IMR-90 (cell line): ENCODE data around the gene TM4SF18. TPM values are rescaled to one million over a fixed set of nuclear protein-coding genes. Genes with fewer than 3 reads are reported as not detected.

Experiments
- ATAC-seq: fragments of 200-7000 bp; cut with Tn5 transposase; 2 replicates; pipeline ENCODE4 v1.9.1; 2020; ENCODE audit warnings: low read depth, mild to moderate bottlenecking, moderate library complexity
- BruUV-seq: library from RNA; stranded (reverse); fragments of 400-500 nt; replicated peaks from 2 replicates; lab custom pipeline; 2021; lab: Mats Ljungman, UMichigan
- CTCF ChIA-PET: fragments of 300-600 bp; formaldehyde crosslinking; extraction: SDS; loops from one replicate; lab custom pipeline; 2021; ENCODE audit warnings: antibody characterized with exemption; lab: Yijun Ruan, JAX
- POLR2A ChIA-PET: fragments of 300-600 bp; sonication (Branson Sonifier 250); formaldehyde crosslinking; loops from one replicate; lab custom pipeline; 2022; ENCODE audit warnings: antibody characterized with exemption; ENCODE audit not compliant: unreplicated experiment; lab: Charles Lee
- DNase-seq: peaks from one replicate; pipeline ENCODE4 v3.0.0; 2013
- H2AFZ ChIP-seq: replicated peaks from 2 replicates; pipeline ENCODE3; 2013; ENCODE audit warnings: low read length, mild to moderate bottlenecking; ENCODE audit not compliant: poor library complexity
- H2AK5ac ChIP-seq: 2 replicates; pipeline ENCODE4 v1.6.1; 2013; ENCODE audit warnings: low read depth, low read length, inconsistent platforms
- H2AK9ac ChIP-seq: replicated peaks from 2 replicates; pipeline ENCODE3; 2013; ENCODE audit warnings: mild to moderate bottlenecking, low read depth, low read length, moderate library complexity; ENCODE audit not compliant: poor library complexity
- H2BK120ac ChIP-seq: 2 replicates; pipeline ENCODE4 v1.6.1; 2013; ENCODE audit warnings: low read depth, low read length, inconsistent platforms
- H2BK15ac ChIP-seq: 3 replicates; pipeline ENCODE4 v1.6.1; 2013; ENCODE audit warnings: low read depth, low read length, inconsistent platforms
- H2BK20ac ChIP-seq: 2 replicates; pipeline ENCODE4 v1.6.1; 2013; ENCODE audit warnings: low read depth, mild to moderate bottlenecking, inconsistent platforms, low read length, moderate library complexity
- H2BK5ac ChIP-seq: 2 replicates; pipeline ENCODE4 v1.6.1; 2013; ENCODE audit warnings: mild to moderate bottlenecking, low read depth, low read length, inconsistent platforms; ENCODE audit not compliant: poor library complexity, severe bottlenecking
- H3K14ac ChIP-seq: replicated peaks from 2 replicates; pipeline ENCODE4 v1.6.1; 2013; ENCODE audit warnings: low read depth, low read length, inconsistent platforms
- H3K18ac ChIP-seq: 2 replicates; pipeline ENCODE4 v1.6.1; 2013; ENCODE audit warnings: low read depth, low read length, control low read depth
- H3K23ac ChIP-seq: 2 replicates; pipeline ENCODE4 v1.6.1; 2013; ENCODE audit warnings: low read depth, low read length, inconsistent platforms
- H3K27ac ChIP-seq: 2 replicates; pipeline ENCODE4 v1.5.1; 2013; ENCODE audit warnings: mild to moderate bottlenecking, control low read depth, low read length; ENCODE audit not compliant: insufficient read depth
- H3K27me3 ChIP-seq: 2 replicates; pipeline ENCODE4 v1.6.1; 2013; ENCODE audit warnings: low read length; ENCODE audit not compliant: control insufficient read depth, insufficient read depth
- H3K36me3 ChIP-seq: 2 replicates; pipeline ENCODE4 v1.6.1; 2013; ENCODE audit warnings: low read length, mixed read lengths; ENCODE audit not compliant: control insufficient read depth, insufficient read depth
- H3K4ac ChIP-seq: 2 replicates; pipeline ENCODE4 v1.6.1; 2013; ENCODE audit warnings: low read depth, low read length, inconsistent platforms
- H3K4me1 ChIP-seq: 2 replicates; pipeline ENCODE4 v1.6.1; 2013; ENCODE audit warnings: low read length, mixed read lengths; ENCODE audit not compliant: control insufficient read depth, insufficient read depth
- H3K4me2 ChIP-seq: 2 replicates; pipeline ENCODE4 v1.6.1; 2013; ENCODE audit warnings: low read depth, mild to moderate bottlenecking, control low read depth, low read length, moderate library complexity
- H3K4me3 ChIP-seq: 2 replicates; pipeline ENCODE4 v1.5.1; 2013; ENCODE audit warnings: low read depth, mild to moderate bottlenecking, control low read depth, low read length, moderate library complexity; ENCODE audit not compliant: insufficient read depth
- H3K56ac ChIP-seq: 2 replicates; pipeline ENCODE4 v1.6.1; 2013; ENCODE audit warnings: low read length, inconsistent platforms; ENCODE audit not compliant: insufficient read depth; ENCODE audit errors: extremely low read depth
- H3K79me1 ChIP-seq, 2 experiments: 2 replicates each; pipeline ENCODE4 v1.6.1; 2013; ENCODE audit warnings: low read length in 2 of 2, inconsistent platforms in 1 of 2, low read depth in 1 of 2
- H3K9ac ChIP-seq: 2 replicates; pipeline ENCODE4 v1.6.1; 2013; ENCODE audit warnings: low read depth, low read length, control low read depth
- H3K9me1 ChIP-seq: 2 replicates; pipeline ENCODE4 v1.6.1; 2013; ENCODE audit warnings: low read length, inconsistent platforms; ENCODE audit not compliant: insufficient read depth
- H3K9me3 ChIP-seq: 2 replicates; pipeline ENCODE4 v1.6.1; 2013; ENCODE audit warnings: low read length; ENCODE audit not compliant: control insufficient read depth, insufficient read depth
- H4K20me1 ChIP-seq: 2 replicates; pipeline ENCODE4 v1.6.1; 2013; ENCODE audit warnings: low read length, inconsistent platforms; ENCODE audit not compliant: insufficient read depth
- H4K5ac ChIP-seq: 2 replicates; pipeline ENCODE4 v1.6.1; 2013; ENCODE audit warnings: mild to moderate bottlenecking, low read depth, low read length, control low read depth
- H4K8ac ChIP-seq, 2 experiments: 2 replicates each; pipeline ENCODE4 v1.6.1; 2013; ENCODE audit warnings: low read depth in 2 of 2, low read length in 2 of 2, control low read depth in 1 of 2, inconsistent platforms in 1 of 2
- H4K91ac ChIP-seq: 2 replicates; pipeline ENCODE4 v1.6.1; 2013; ENCODE audit warnings: low read depth, low read length, inconsistent platforms; ENCODE audit not compliant: insufficient read depth
- CHD1 ChIP-seq: IDR thresholded peaks from 2 replicates; pipeline ENCODE4 v1.6.1; 2012; ENCODE audit warnings: low read depth, low read length, improper control_type of control experiment
- FOS ChIP-seq: fragments of 150-350 bp; IDR thresholded peaks from 2 replicates; pipeline ENCODE4 v1.6.1; 2016; ENCODE audit warnings: low read depth, low read length
- MAFK ChIP-seq: IDR thresholded peaks from 2 replicates; pipeline ENCODE4 v1.6.1; 2012; ENCODE audit warnings: low read depth, low read length, improper control_type of control experiment
- MXI1 ChIP-seq: IDR thresholded peaks from 2 replicates; pipeline ENCODE4 v1.6.1; 2012; ENCODE audit warnings: low read depth, mild to moderate bottlenecking, low read length, moderate library complexity, borderline replicate concordance
- NFE2L2 ChIP-seq: fragments of 150-350 bp; IDR thresholded peaks from 2 replicates; pipeline ENCODE4 v1.6.1; 2016; ENCODE audit warnings: low read depth, mild to moderate bottlenecking, low read length
- POLR2A ChIP-seq: IDR thresholded peaks from 2 replicates; pipeline ENCODE4 v1.6.1; 2012; ENCODE audit warnings: mild to moderate bottlenecking, low read depth, low read length
- RAD21 ChIP-seq: IDR thresholded peaks from 2 replicates; pipeline ENCODE4 v1.6.1; 2012; ENCODE audit warnings: low read length, improper control_type of control experiment
- RFX5 ChIP-seq: IDR thresholded peaks from 2 replicates; pipeline ENCODE4 v1.8.0; 2012; ENCODE audit warnings: low read depth, mild to moderate bottlenecking, low read length, moderate library complexity
- SMC3 ChIP-seq: fragments of 150-350 bp; IDR thresholded peaks from 2 replicates; pipeline ENCODE4 v1.6.1; 2016; ENCODE audit warnings: low read depth, mild to moderate bottlenecking, antibody characterized with exemption, low read length, moderate library complexity
- dilution Hi-C: fragments of 300-500 bp; cut with HindIII; formaldehyde crosslinking; loops from one replicate; pipeline ENCODE4 v1.14.3; 2018; ENCODE audit warnings: low sequenced_read_pairs; ENCODE audit not compliant: unreplicated experiment
- in situ Hi-C: fragments of 300-500 bp; cut with MboI; formaldehyde crosslinking; loops from 3 replicates; pipeline ENCODE4 v1.14.3; 2019; ENCODE audit warnings: low sequenced_read_pairs, inconsistent platforms, mixed read lengths
- intact Hi-C: fragments of 100-400 bp; cut with micrococcal nuclease; formaldehyde crosslinking; loops from 2 replicates; pipeline ENCODE4 v1.10.0; 2022
- polyA plus RNA-seq, 3 experiments: library from polyadenylated mRNA; depleted of rRNA; stranded (reverse); fragments of >200 nt; gene quantifications; 2 replicates each; pipeline ENCODE4 v1.2.3, GENCODE V29; 2012; ENCODE audit warnings: low replicate concordance in 1 of 3
- total RNA-seq: library from RNA; depleted of rRNA; stranded (reverse); fragments of >200 nt; gene quantifications from 2 replicates; pipeline ENCODE4 v1.2.3, GENCODE V29; 2012
- TF ChIP-seq, protein P1 (sequence below): conservative IDR thresholded peaks from 2 replicates; pipeline ENCODE4 v1.5.1; 2012; ENCODE audit warnings: mild to moderate bottlenecking, low read depth, low read length, improper control_type of control experiment

The TM4SF18 gene
- total and polyA plus RNA-seq, 2 of the 4 experiments (the other 2 are of a cell fraction) = under 0.01 TPM; not detected in 1

- no peak overlapping the region for H2AFZ ChIP-seq
- H3K4me3 ChIP-seq = no peak overlapping the region
- TF ChIP-seq SMC3 = no peak
- TF ChIP-seq FOS = no peak
- no peak for TF ChIP-seq RFX5
- no peak for TF ChIP-seq RAD21
- TF ChIP-seq MAFK = no peak
- TF ChIP-seq MXI1 = no peak
- TF ChIP-seq POLR2A = no peak
- no peak for TF ChIP-seq NFE2L2
- no peak for TF ChIP-seq CHD1
- TF ChIP-seq, protein P1, sequence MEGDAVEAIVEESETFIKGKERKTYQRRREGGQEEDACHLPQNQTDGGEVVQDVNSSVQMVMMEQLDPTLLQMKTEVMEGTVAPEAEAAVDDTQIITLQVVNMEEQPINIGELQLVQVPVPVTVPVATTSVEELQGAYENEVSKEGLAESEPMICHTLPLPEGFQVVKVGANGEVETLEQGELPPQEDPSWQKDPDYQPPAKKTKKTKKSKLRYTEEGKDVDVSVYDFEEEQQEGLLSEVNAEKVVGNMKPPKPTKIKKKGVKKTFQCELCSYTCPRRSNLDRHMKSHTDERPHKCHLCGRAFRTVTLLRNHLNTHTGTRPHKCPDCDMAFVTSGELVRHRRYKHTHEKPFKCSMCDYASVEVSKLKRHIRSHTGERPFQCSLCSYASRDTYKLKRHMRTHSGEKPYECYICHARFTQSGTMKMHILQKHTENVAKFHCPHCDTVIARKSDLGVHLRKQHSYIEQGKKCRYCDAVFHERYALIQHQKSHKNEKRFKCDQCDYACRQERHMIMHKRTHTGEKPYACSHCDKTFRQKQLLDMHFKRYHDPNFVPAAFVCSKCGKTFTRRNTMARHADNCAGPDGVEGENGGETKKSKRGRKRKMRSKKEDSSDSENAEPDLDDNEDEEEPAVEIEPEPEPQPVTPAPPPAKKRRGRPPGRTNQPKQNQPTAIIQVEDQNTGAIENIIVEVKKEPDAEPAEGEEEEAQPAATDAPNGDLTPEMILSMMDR = no peak
- dilution Hi-C loops (no loop called here), in situ Hi-C loops (loop anchor here (10.0 kb wide), 1 partner anchor 382 kb away; no protein-coding TSS in a partner anchor), intact Hi-C loops (no loop called here)
- H3K4ac ChIP-seq = peak overlapping the region; percentile 72; the same call in 1 of the 2 replicates
- peak overlapping the region; percentile 40; the same call in 1 of the 2 replicates for H4K91ac ChIP-seq
- H3K18ac ChIP-seq = no peak overlapping the region
- H2BK120ac ChIP-seq = peak overlapping the region; percentile 83; the same call in 1 of the 2 replicates
- H3K4me2 ChIP-seq = no peak overlapping the region
- no TSS peak for BruUV-seq
- H3K27me3 ChIP-seq = no peaks in the 10 kb centered on the region
- H3K14ac ChIP-seq = peak overlapping the region; percentile 70
- no peaks in the 10 kb centered on the region for H3K36me3 ChIP-seq
- peaks cover 0 to 3% of the 10 kb centered on the region in 2 experiments; a peak in 1 of 4 replicates for H3K79me1 ChIP-seq
- peaks cover 4% of the 10 kb centered on the region; the same call in 1 of the 2 replicates for H3K9me1 ChIP-seq
- no peak overlapping the region for H2AK9ac ChIP-seq
- H4K5ac ChIP-seq = no peak overlapping the region
- ATAC-seq (no peak), DNase-seq (no peak)
- H2BK20ac ChIP-seq = peak overlapping the region; percentile 83; the same call in 1 of the 2 replicates
- no peak overlapping the region for H3K23ac ChIP-seq
- H3K9ac ChIP-seq = no peak overlapping the region
- POLR2A ChIA-PET = no interaction called here
- H3K9me3 ChIP-seq = no peaks in the 10 kb centered on the region
- H4K8ac ChIP-seq = peak overlapping the region in 1 of 2 experiments; percentile 58; a peak in 1 of 4 replicates
- no peak overlapping the region for H3K27ac ChIP-seq
- H2BK5ac ChIP-seq = no peak overlapping the region
- CTCF ChIA-PET = no interaction called here
- peaks cover 11% of the 10 kb centered on the region for H3K4me1 ChIP-seq
- H4K20me1 ChIP-seq = no peaks in the 10 kb centered on the region
- peak overlapping the region; percentile 79 for H2AK5ac ChIP-seq
- peak overlapping the region; percentile 83; the same call in 2 of the 3 replicates for H2BK15ac ChIP-seq
- no peak overlapping the region for H3K56ac ChIP-seq
These were observed 3.5 kb upstream of the TM4SF18 start for GRCh38 chr3:149336925-149337324.
